CD1c-positive myeloid dendritic cell (primary cell): Measurements from ENCODE around the gene GAPDHS.

Experiments used
- DNase-seq: peaks from one replicate; pipeline ENCODE4 v3.0.0-alpha.2; 2016; ENCODE audit errors: extremely low spot score

The GAPDHS gene

GRCh38 chr19:35539850-35540249 is 6.6 kb downstream of the GAPDHS start:
- no peak for DNase-seq

DNA sequence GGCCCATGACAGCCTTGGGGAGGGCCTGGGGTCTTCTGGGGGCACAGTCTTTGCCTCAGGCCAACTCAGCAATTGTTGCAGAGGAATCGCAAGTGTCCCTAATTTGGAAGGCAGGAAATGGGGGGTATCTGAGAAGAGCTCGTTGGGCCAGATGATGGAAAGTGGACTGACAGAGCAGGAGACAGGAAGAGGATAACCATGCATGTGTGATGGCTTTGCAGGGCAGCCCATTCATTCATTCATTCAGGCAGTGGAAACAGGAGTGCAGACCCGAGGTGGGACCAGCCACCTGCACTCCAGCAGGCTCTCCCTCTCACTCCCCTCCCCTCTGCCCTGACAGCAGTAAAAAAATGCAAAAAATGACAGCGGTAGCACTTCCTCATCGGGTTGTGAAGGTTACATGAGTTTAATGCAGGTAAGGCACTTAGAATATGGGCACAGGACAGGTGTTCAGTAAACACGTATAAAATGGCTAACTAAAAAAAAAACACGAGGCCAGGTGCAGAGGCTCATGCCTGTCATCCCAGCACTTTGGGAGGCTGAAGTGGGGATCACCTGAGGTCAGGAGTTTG is 7.2 kb downstream of the GAPDHS start:
- DNase-seq = no peak

DNA sequence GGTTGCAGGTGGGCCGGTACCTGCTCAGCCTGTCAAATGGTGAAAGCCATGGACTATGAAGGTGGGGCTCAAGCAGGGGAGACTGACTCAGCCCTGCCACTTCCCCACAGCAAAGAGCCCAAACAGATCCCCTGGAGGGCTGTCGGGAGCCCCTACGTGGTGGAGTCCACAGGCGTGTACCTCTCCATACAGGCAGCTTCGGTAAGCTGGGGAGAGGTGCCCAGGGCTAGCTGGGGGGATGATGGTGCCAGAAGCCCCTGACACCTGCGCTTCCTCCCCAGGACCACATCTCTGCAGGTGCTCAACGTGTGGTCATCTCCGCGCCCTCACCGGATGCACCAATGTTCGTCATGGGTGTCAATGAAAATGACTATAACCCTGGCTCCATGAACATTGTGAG is 9.0 kb downstream of the GAPDHS start:
- no peak for DNase-seq

- DNase-seq = no peak
These were observed 10.2 kb downstream of the GAPDHS start for GRCh38 chr19:35543280-35544109.

- no peak for DNase-seq
These were observed 11.0 kb downstream of the GAPDHS start for GRCh38 chr19:35544110-35544802.

DNA sequence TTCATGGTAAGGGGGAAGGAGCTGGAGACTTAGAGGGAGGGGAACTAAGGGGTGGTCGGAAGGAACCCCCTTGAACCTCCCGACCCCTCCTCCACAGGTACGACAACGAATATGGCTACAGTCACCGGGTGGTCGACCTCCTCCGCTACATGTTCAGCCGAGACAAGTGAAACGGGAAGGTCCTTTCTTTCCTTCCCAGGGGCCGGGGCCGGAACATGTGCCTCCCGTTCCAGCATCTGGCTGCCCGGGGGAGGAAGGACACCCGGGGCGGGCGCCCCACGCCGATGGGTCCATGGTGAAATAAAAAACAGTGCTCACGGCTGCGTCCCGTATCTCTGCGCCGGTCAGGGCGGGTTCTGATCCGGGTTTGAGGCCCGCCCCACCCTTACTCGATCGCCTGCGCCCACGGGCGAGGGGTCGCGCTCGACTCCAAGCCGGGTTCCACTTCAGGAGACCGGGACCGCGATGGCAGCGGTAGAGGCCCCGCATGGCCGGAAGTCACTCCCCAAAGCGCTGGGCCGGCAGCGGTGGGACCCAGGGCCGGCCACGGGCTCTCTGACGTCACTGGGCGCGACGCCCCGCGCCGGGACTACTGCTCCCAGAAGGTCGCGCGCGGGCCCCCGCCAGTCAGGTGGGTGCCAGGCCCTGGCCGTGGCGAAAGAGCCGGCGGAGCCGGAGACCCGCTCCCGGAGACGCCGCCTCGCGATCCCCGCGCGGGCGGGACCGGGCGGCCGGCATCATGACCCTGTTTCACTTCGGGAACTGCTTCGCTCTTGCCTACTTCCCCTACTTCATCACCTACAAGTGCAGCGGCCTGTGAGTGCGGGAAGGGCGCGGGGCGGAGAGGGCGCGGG is 12.0 kb downstream of the GAPDHS start, which contains the start of gene TMEM147:
TSS of gene TMEM147 (plus strand) at position 626 of the 854 bp plus-strand sequence. CDS start at position 740, 114 bp downstream.
- DNase-seq = peak; percentile 90

GRCh38 chr19:35545855-35546381 is 12.7 kb downstream of the GAPDHS start:
- DNase-seq = peak; percentile 12

- DNase-seq = no peak
These were observed 13.3 kb downstream of the GAPDHS start for GRCh38 chr19:35546532-35546931.

DNA sequence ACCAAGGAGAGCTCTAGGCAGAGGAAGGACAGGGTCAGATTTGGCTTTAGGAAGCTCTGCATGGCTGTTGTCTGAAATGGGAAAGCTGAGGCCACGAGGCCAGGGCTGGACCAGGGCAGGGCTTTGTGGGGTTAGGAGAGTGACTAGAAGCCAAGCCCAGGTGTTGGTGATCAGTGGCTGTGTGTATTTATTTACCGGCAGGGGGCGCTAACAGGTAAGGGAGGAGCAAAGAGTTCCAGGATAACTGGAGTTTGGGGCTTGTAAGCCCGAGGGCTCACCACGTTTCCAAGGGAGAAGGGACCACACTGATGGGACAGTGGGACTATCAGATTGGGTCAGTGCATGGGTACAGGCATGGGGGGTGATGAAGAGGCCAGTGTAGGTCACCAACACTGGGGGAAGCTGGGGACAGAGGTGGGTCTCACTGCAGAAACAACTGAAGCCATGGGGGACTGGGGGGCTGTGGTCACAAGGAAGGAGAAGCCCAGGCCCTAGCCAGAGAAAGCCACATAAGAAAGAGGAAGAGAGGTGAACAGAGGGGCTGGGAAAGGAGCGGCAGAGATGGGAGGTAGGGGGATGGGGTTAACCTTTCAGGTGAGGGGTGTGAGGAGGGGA is 16.0 kb downstream of the GAPDHS start:
- peak; percentile 75 for DNase-seq

DNA sequence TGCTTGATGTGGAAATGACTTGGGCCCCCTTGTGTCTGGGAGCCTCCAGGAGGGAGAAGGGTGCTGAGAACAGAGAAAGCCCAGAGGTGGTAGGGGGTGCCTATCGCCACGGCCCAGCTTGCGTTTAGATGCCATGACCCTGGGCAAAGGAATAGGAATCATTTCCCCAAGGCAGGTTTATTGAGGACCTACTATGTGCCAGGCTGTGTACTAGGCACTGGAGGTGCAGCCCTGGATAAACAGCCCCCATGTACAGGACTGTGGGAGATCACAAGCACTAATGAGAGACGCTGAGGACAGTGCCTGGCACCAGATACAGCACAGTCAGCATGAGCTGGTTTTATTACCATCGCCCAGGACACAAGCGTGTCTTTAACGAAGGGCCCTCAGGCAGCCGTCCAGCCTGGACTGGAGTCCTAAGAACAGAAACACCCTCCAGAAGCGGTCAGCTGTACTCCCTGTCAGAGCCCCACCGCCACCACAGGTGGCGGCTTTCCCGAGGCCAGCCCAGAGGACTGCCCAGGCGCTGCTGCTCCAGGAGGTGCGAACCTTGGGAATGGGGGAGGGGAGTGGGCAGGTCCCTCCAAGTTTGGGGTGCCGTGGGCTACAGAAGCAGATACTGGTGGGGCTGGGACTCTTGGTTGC is 16.7 kb downstream of the GAPDHS start:
- DNase-seq = no peak

GRCh38 chr19:35551091-35551810 is 18.0 kb downstream of the GAPDHS start:
- DNase-seq = no peak

- DNase-seq = no peak
These were observed 19.5 kb downstream of the GAPDHS start for GRCh38 chr19:35552534-35553384.

DNA sequence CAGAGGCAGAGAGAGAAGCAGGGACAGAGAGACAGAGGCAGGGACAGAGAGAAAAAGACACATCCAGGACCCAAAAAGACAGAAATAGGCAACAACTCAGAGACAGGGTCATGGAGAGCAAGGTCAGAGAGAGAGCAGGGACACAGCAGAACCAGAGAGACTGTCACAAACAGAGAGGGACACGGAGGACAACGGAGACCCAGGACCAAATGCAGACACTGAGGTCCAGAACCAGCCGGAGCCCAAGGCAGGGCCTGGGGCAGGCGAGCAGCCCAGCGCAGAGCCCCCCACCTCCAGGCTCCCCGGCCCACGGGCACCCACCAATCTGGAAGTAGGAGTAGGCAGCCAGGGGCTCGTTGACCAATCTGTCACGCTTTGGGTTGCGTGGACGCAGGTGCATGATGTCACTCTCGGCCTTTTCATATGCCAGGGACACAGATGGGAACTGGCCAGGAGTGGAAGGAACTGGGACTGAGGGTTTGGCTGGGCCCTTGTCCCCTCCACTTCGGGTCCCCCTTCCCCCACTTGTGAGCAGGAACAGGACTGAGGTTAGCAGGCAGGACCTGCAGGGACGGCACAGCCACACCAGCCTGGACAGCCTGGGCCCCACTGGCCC is 20.2 kb downstream of the GAPDHS start:
- no peak for DNase-seq

DNA sequence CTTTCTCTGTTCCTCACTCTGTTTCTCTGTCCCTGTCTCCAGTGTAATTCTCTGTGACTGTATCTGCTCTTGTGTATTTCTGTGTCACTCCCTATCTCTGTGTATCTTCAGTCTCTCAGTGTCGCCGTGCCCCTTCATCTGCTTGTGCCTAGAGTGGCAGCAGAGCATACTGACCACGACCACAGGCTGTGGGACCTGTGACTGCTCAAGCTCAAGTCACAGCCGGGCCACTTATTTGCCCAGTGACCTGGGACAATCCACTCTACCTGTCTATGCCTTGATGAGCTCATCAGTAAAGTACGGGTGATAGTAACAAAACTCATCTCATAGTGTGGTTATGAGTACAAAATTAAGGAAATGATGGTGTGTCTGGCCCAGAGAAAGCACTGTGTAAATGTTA is 20.8 kb downstream of the GAPDHS start:
- DNase-seq = no peak

DNA sequence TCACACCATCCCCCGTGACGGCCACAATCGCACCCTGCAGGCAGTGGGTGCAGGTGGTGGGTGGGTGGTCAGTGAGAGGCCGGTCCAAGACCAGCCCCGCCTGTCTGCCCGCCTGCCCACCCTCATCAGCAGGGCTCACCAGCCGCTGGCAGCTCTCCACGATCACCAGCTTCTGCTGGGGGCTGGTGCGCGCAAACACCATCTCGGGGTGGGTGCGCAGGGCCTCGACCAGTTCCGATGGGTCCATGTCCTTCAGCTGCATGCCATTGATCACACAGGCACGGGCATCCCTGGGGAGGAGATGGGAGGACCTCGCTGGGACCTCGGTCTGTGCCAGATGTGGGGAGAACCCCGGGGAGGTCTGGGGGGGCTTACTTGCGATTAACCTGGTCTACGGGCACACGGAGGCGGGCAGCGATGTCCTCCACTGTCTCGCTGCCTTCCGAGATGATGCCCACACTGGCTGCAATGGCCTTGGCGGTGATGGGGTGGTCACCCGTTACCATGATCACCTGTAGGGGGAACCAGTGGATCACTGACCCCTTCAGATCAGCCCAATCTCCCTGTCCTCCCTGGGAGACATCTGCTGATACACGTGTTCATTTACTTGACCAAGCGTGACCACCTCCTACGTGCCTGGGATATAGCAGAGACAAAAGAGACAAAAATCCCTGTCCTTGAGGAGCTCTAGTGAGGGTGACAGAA is 22.2 kb downstream of the GAPDHS start:
- DNase-seq = no peak

DNA sequence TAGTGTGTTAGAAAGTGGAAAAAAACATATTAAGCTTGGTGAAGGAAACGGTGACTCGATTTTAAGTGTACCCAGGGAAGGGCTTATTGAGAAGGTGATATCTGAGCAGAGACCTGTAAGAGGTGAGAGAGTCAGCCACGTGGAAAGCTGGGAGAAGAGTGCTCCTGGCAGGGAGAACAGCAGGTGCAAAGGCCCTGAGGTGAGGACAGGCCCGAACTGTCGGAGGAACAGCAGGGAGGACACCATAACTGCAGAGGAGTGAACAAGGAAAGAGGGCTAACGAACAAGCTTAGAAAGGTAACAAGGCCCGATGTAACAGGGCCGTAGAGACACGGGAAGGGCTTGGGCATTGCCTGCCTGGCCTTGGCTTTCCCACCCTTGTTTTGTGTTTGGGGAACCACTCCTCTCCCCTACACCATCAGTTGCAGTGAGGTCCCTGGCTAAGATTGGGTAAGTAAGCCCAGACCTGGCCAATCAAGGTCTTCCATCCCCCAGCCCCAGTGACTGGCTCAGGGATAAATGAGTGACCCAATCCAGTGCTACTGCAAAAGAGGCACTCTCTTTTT is 22.9 kb downstream of the GAPDHS start:
- no peak for DNase-seq

GRCh38 chr19:35556846-35557538 is 23.7 kb downstream of the GAPDHS start:
- no peak for DNase-seq
